ENCODE measurements around the gene SPAG4. TPM values are rescaled to one million over a fixed set of nuclear protein-coding genes. Genes with fewer than 3 reads are reported as not detected.

SPAG4 gene
- total and polyA plus RNA-seq, 2 donors (not counting 1 experiment from before 2014, with no cell fraction given), result 3.7 to 4.7 TPM

DNA sequence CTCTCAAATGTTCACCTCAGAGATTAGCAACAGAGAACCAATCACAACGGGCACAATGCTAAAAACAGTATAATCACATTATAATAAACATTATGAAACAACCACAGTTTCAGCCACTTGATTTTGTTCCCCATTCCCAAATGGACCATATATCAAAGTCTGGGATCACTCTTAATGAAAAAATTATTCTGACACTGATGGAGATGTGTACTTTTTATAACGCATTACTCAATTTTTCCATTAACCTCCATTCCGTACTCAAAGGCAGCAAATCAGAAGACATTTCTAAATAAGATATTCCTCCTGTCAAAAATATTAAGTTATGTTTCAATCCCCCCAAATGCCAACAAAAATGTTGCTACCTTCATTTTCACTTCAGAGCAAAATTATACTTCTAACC is 46.3 kb downstream of the SPAG4 start:
- TF ChIP-seq, protein P1, sequence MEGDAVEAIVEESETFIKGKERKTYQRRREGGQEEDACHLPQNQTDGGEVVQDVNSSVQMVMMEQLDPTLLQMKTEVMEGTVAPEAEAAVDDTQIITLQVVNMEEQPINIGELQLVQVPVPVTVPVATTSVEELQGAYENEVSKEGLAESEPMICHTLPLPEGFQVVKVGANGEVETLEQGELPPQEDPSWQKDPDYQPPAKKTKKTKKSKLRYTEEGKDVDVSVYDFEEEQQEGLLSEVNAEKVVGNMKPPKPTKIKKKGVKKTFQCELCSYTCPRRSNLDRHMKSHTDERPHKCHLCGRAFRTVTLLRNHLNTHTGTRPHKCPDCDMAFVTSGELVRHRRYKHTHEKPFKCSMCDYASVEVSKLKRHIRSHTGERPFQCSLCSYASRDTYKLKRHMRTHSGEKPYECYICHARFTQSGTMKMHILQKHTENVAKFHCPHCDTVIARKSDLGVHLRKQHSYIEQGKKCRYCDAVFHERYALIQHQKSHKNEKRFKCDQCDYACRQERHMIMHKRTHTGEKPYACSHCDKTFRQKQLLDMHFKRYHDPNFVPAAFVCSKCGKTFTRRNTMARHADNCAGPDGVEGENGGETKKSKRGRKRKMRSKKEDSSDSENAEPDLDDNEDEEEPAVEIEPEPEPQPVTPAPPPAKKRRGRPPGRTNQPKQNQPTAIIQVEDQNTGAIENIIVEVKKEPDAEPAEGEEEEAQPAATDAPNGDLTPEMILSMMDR (IDR thresholded peaks at IDR 0.05), result no peak
- no peak for TF ChIP-seq EZH2 (IDR thresholded peaks at IDR 0.05; ENCODE audit: borderline replicate concordance, insufficient read depth, low read depth, low read length, poor library complexity, severe bottlenecking)
- Histone ChIP-seq H3K27ac (ENCODE audit: low read length in 2 of 2) (peak overlapping the region; percentile 15 to 96), H2AFZ (ENCODE audit: insufficient read depth, low read depth, low read length, poor library complexity, severe bottlenecking) (no peak overlapping the region), H3K27me3 (replicated peaks in 1 of 4; ENCODE audit: control extremely low read depth in 1 of 4, control insufficient read depth in 3 of 4, insufficient read depth in 4 of 4, low read length in 3 of 4) (no peaks in the 10 kb centered on the region), H3K4me1 (ENCODE audit: control insufficient read depth in 2 of 2, insufficient read depth in 2 of 2, low read length in 2 of 2) (peaks cover 44 to 54% of the 10 kb centered on the region in 2 donors), H4K20me1 (ENCODE audit: control insufficient read depth, insufficient read depth, low read length, poor library complexity, severe bottlenecking) (peaks cover 11% of the 10 kb centered on the region), H3K4me3 (ENCODE audit: control extremely low read depth in 1 of 5, extremely low read depth in 1 of 5, insufficient read depth in 1 of 5, low read depth in 2 of 5, low read length in 4 of 5) (peak overlapping the region in 1 of 5 experiments; percentile 76), H3K9me3 (ENCODE audit: control extremely low read depth in 1 of 3, control insufficient read depth in 2 of 3, insufficient read depth in 1 of 3, low read length in 2 of 3) (no peaks in the 10 kb centered on the region), H3K79me2 (ENCODE audit: control insufficient read depth, insufficient read depth, low read length) (peaks cover 80% of the 10 kb centered on the region), H3K9ac (ENCODE audit: low read length) (peak overlapping the region; percentile 90), H3K4me2 (replicated peaks; ENCODE audit: low read depth, low read length, poor library complexity, severe bottlenecking) (peak overlapping the region; percentile 84), H3K36me3 (replicated peaks in 1 of 2; ENCODE audit: control extremely low read depth in 1 of 2, control insufficient read depth in 1 of 2, extremely low read depth in 1 of 2, insufficient read depth in 2 of 2, low read length in 1 of 2) (no peaks in the 10 kb centered on the region)
- CTCF ChIA-PET, result interaction anchor here (0.6 kb wide), 1 partner anchor 58 kb away, joined by 3 read pairs; no protein-coding TSS in a partner anchor
- intact Hi-C loops (cut with micrococcal nuclease), result no loop called here
- Mint-ChIP-seq H3K27ac (peak overlapping the region; percentile 54), H3K4me1 (peaks cover 68% of the 10 kb centered on the region), H3K9me3 (ENCODE audit: insufficient read depth) (no peaks in the 10 kb centered on the region), H3K27me3 (no peaks in the 10 kb centered on the region), H3K4me3 (peak overlapping the region; percentile 92)
- no peak for DNase-seq
- POLR2A ChIA-PET, result no interaction called here
- ATAC-seq (ENCODE audit: low read depth), result no peak
- WGBS (ENCODE audit: insufficient coverage), result 0% methylated on average over 1 of the region's 3 CpGs

DNA sequence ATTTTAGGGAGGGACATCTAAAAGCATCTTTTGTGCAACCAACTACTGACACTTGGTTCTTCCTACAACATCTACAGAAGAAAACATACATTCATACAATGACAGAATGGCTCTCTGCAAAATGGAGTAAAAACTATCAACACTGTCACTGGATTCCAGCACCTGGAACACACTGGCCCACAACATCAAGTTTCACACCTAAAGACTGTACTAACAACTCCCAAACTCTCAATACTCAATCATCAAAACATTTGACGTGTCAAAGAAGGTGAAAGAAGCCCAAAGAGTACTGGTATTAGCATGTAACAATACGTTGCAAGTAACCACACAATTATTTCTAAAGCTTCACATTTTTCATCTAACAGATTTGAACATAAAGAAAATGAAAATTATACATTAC is 46.9 kb downstream of the SPAG4 start:
- Histone ChIP-seq H3K4me2 (replicated peaks; ENCODE audit: low read depth, low read length, poor library complexity, severe bottlenecking) (peak overlapping the region; percentile 84), H3K79me2 (ENCODE audit: control insufficient read depth, insufficient read depth, low read length) (peaks cover 73% of the 10 kb centered on the region), H2AFZ (ENCODE audit: insufficient read depth, low read depth, low read length, poor library complexity, severe bottlenecking) (no peak overlapping the region), H4K20me1 (ENCODE audit: control insufficient read depth, insufficient read depth, low read length, poor library complexity, severe bottlenecking) (peaks cover 11% of the 10 kb centered on the region), H3K4me1 (ENCODE audit: control insufficient read depth in 2 of 2, insufficient read depth in 2 of 2, low read length in 2 of 2) (peaks cover 44 to 48% of the 10 kb centered on the region in 2 donors), H3K9ac (ENCODE audit: low read length) (peak overlapping the region; percentile 90), H3K4me3 (ENCODE audit: control extremely low read depth in 1 of 5, extremely low read depth in 1 of 5, insufficient read depth in 1 of 5, low read depth in 2 of 5, low read length in 4 of 5) (peak overlapping the region in 2 of 5 experiments; percentile 76 to 92), H3K27me3 (replicated peaks in 1 of 4; ENCODE audit: control extremely low read depth in 1 of 4, control insufficient read depth in 3 of 4, insufficient read depth in 4 of 4, low read length in 3 of 4) (no peaks in the 10 kb centered on the region), H3K27ac (ENCODE audit: low read length in 2 of 2) (peak overlapping the region; percentile 14 to 96), H3K9me3 (ENCODE audit: control extremely low read depth in 1 of 3, control insufficient read depth in 2 of 3, insufficient read depth in 1 of 3, low read length in 2 of 3) (no peaks in the 10 kb centered on the region), H3K36me3 (replicated peaks in 1 of 2; ENCODE audit: control extremely low read depth in 1 of 2, control insufficient read depth in 1 of 2, extremely low read depth in 1 of 2, insufficient read depth in 2 of 2, low read length in 1 of 2) (no peaks in the 10 kb centered on the region)
- intact Hi-C loops (cut with micrococcal nuclease), result no loop called here
- ChIA-PET CTCF (interaction anchor here (1.3 to 1.5 kb wide), 2 partner anchors 37 to 43 kb away, joined by 3 to 4 read pairs; partner anchors contain the start of genes NFS1 and ROMO1), POLR2A (interaction anchor here (3.3 kb wide), 1 partner anchor 80 kb away, joined by 32 read pairs; the partner anchor contains the start of gene RBM39)
- TF ChIP-seq, protein P1 (IDR thresholded peaks at IDR 0.05), result no peak
- TF ChIP-seq EZH2 (IDR thresholded peaks at IDR 0.05; ENCODE audit: borderline replicate concordance, insufficient read depth, low read depth, low read length, poor library complexity, severe bottlenecking), result no peak
- Mint-ChIP-seq H3K4me1 (peaks cover 62% of the 10 kb centered on the region), H3K27ac (peak overlapping the region; percentile 17), H3K4me3 (peak overlapping the region; percentile 92), H3K27me3 (no peaks in the 10 kb centered on the region), H3K9me3 (ENCODE audit: insufficient read depth) (no peaks in the 10 kb centered on the region)
- ATAC-seq (ENCODE audit: low read depth) (no peak), DNase-seq (no peak)
- no CpG with 5 or more reads among the region's 2 CpGs for whole genome bisulfite sequencing (ENCODE audit: insufficient coverage)

All from B cell (primary cell).